Activated B cell treated with CpG ODN at 0.5 μM for 24 hours (primary cell): Measurements from ENCODE around the gene RAB11FIP4. TPM values are rescaled to one million over a fixed set of nuclear protein-coding genes. Genes with fewer than 3 reads are reported as not detected.

Experiments used
- ATAC-seq: fragments of 200-7000 bp; cut with Tn5 transposase; one replicate; pipeline ENCODE4 v1.10.0; 2021; ENCODE audit warnings: low read depth, mild to moderate bottlenecking, moderate library complexity
- CTCF ChIA-PET: fragments of 350-600 bp; sonication (Branson Sonifier 250); formaldehyde crosslinking; loops from one replicate; lab custom pipeline; 2021; ENCODE audit warnings: antibody characterized with exemption; lab: Charles Lee
- POLR2A ChIA-PET: fragments of 350-600 bp; sonication (Branson Sonifier 250); formaldehyde crosslinking; loops from one replicate; lab custom pipeline; 2021; ENCODE audit warnings: antibody characterized with exemption; lab: Charles Lee
- DNase-seq: peaks from one replicate; pipeline ENCODE4 v3.0.0; 2022
- H3K27ac Mint-ChIP-seq: one replicate; pipeline ENCODE4 v1.8.0; 2020; ENCODE audit warnings: mixed read lengths
- H3K27me3 Mint-ChIP-seq: one replicate; pipeline ENCODE4 v1.8.0; 2021; ENCODE audit warnings: mixed read lengths
- H3K36me3 Mint-ChIP-seq: one replicate; pipeline ENCODE4 v1.8.0; 2021; ENCODE audit warnings: low read depth, mixed read lengths
- H3K4me1 Mint-ChIP-seq: one replicate; pipeline ENCODE4 v1.8.0; 2021; ENCODE audit warnings: mixed read lengths
- H3K4me3 Mint-ChIP-seq: one replicate; pipeline ENCODE4 v1.8.0; 2020; ENCODE audit warnings: mild to moderate bottlenecking, mixed read lengths
- H3K9me3 Mint-ChIP-seq: one replicate; pipeline ENCODE4 v1.8.0; 2020; ENCODE audit warnings: mixed read lengths
- intact Hi-C: fragments of 100-400 bp; cut with micrococcal nuclease; formaldehyde crosslinking; loops from one replicate; pipeline ENCODE4 v1.15.1; 2024
- total RNA-seq: library from RNA; stranded (reverse); gene quantifications from 2 replicates; pipeline ENCODE4 v1.2.3, GENCODE V29; 2022
- TF ChIP-seq, protein P1 (sequence below): fragments of 200-600 bp; IDR thresholded peaks from one replicate; pipeline ENCODE4 v1.8.0; 2022; ENCODE audit warnings: antibody characterized with exemption, mild to moderate bottlenecking

RAB11FIP4 gene
- total RNA-seq, 1 donor from 2014 or later: 43.2 TPM

DNA sequence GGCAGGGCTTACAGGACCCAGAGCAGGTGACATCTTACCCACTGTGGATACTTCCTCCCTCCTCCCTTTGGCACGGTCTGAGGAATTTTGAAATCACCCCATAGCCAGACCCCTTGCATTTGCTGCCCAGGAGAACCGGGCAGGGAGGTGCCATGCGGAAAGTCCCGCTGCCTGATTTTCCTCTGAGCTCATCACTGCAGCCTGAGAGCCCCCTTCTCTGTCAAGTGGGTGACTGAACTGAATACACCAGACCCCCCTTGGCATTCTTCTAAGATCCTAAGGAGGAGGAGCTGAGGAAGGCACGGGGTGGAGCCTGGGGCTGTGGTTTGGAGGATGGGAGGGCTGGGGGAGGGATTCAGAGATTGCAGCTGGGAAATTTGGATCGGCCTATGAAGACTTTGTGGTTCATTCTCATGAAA lies 173.4 kb downstream of the RAB11FIP4 start:
- ATAC-seq (no peak), DNase-seq (no peak)
- intact Hi-C loops: loop anchor here (10.0 kb wide), 1 partner anchor 120 kb away; no protein-coding TSS in a partner anchor
- POLR2A ChIA-PET: no interaction called here
- Mint-ChIP-seq H3K4me1 (peaks cover 34% of the 10 kb centered on the region), H3K4me3 (no peak overlapping the region), H3K9me3 (no peaks in the 10 kb centered on the region), H3K36me3 (no peaks in the 10 kb centered on the region), H3K27me3 (peaks cover 1% of the 10 kb centered on the region), H3K27ac (no peak overlapping the region)
- TF ChIP-seq, protein P1, sequence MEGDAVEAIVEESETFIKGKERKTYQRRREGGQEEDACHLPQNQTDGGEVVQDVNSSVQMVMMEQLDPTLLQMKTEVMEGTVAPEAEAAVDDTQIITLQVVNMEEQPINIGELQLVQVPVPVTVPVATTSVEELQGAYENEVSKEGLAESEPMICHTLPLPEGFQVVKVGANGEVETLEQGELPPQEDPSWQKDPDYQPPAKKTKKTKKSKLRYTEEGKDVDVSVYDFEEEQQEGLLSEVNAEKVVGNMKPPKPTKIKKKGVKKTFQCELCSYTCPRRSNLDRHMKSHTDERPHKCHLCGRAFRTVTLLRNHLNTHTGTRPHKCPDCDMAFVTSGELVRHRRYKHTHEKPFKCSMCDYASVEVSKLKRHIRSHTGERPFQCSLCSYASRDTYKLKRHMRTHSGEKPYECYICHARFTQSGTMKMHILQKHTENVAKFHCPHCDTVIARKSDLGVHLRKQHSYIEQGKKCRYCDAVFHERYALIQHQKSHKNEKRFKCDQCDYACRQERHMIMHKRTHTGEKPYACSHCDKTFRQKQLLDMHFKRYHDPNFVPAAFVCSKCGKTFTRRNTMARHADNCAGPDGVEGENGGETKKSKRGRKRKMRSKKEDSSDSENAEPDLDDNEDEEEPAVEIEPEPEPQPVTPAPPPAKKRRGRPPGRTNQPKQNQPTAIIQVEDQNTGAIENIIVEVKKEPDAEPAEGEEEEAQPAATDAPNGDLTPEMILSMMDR: no peak
- CTCF ChIA-PET: interaction anchor here (1.1 kb wide), 1 partner anchor 278 kb away, joined by 4 read pairs; no protein-coding TSS in a partner anchor

DNA sequence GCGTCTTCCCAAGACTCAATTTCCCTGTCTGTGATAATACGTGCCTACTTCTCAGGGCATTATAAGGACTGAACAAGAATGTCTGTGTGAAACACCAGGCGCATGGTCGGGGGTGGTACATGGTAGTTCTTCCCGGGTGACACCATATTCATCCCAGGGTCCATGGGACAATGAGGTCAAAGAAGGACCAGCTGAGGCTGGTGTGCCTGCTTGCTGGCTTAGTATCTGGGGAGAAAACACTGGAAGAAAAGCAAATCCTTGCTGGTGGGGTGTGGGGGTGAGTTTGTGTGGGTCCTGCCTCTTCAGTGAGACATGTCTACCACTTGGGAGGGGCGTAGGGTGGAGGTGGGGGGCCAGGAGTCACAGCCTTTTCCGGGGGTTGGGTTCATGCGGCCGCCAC lies 174.2 kb downstream of the RAB11FIP4 start:
- TF ChIP-seq, protein P1: no peak
- H3K27ac Mint-ChIP-seq: no peak overlapping the region

DNA sequence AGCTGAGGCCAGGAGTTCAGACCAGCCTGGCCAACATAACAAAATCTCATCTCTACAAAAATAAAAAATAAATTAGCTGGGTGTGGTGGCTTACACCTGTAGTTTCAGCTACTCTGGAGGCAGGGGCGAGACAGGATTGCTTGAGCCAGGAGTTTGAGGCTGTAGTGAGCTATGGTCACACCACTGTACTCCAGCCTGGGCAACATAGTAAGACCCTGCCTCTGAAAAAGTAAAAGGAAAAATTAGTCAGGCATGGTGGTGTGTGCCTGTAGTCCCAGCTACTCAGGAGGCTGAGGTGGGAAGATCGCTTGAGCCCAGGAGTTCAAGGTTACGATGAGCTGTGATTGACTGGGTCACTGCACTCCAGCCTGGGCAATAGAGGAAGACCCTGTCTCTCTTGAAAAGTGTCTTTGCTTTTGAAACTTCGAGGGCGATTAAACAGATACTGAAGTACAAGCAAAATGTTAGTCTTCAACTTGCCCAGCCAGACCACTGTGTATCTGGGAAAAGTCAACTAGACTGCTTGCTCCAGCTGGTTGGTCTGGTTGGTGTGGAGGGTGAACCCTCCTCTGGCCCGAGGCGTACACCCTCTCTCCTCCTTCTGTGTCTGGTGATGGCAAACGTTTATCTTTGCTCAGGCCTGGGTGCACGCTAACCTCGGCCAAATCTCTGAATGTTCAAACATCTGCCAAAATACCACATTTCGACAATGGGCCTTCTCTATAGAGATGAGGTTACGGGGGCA lies 174.9 kb downstream of the RAB11FIP4 start:
- Mint-ChIP-seq H3K4me3 (no peak overlapping the region), H3K4me1 (peaks cover 22% of the 10 kb centered on the region), H3K36me3 (no peaks in the 10 kb centered on the region), H3K27ac (no peak overlapping the region), H3K27me3 (peaks cover 1% of the 10 kb centered on the region), H3K9me3 (no peaks in the 10 kb centered on the region)
- CTCF ChIA-PET: interaction anchor here (0.6 to 1.0 kb wide), 2 partner anchors 276 to 634 kb away, joined by 3 read pairs; no protein-coding TSS in a partner anchor
- DNase-seq (no peak), ATAC-seq (no peak)
- TF ChIP-seq, protein P1: no peak
- POLR2A ChIA-PET: interaction anchor here (0.6 kb wide), 1 partner anchor 72 kb away, joined by 4 read pairs; no protein-coding TSS in a partner anchor
- intact Hi-C loops: loop anchor here (10.0 kb wide), 1 partner anchor 118 kb away; no protein-coding TSS in a partner anchor

More for the DNA sequence above, 174.2 kb downstream of the RAB11FIP4 start:
- ChIA-PET POLR2A (interaction anchor here (0.6 kb wide), 1 partner anchor 143 kb away, joined by 5 read pairs; no protein-coding TSS in a partner anchor), CTCF (interaction anchor here (0.6 kb wide), 1 partner anchor 635 kb away, joined by 3 read pairs; no protein-coding TSS in a partner anchor)
- no peak overlapping the region for H3K4me3 Mint-ChIP-seq
- H3K36me3 Mint-ChIP-seq: no peaks in the 10 kb centered on the region
- no peaks in the 10 kb centered on the region for H3K9me3 Mint-ChIP-seq
- peaks cover 30% of the 10 kb centered on the region for H3K4me1 Mint-ChIP-seq
- ATAC-seq (no peak), DNase-seq (no peak)
- H3K27me3 Mint-ChIP-seq: peaks cover 1% of the 10 kb centered on the region
- intact Hi-C loops: loop anchor here (10.0 kb wide), 1 partner anchor 119 kb away; no protein-coding TSS in a partner anchor

DNA sequence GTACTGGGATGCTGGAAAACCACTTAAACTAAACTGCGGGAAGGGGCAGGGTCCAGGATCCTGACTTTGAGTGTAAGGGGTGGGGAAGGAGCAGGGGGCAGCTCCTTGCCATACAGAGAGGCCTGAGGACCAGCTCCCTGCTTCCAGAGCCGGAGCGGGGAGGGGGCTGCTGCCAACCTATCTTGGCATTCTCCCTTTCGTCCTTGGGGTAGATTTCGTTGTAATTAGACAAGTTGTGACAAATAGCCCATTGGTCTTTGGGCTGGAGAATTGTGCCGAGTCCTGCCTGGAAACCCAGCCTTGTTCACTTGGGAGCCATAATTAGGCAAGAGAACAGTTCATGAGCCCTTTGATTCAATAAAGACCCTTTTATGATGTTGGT lies 175.5 kb downstream of the RAB11FIP4 start:
- Mint-ChIP-seq H3K4me1 (peaks cover 17% of the 10 kb centered on the region), H3K36me3 (no peaks in the 10 kb centered on the region), H3K27me3 (peaks cover 1% of the 10 kb centered on the region), H3K9me3 (no peaks in the 10 kb centered on the region), H3K27ac (no peak overlapping the region), H3K4me3 (no peak overlapping the region)
- TF ChIP-seq, protein P1: no peak
- DNase-seq (no peak), ATAC-seq (no peak)
- ChIA-PET POLR2A (no interaction called here), CTCF (interaction anchor here (1.0 kb wide), 1 partner anchor 276 kb away, joined by 3 read pairs; no protein-coding TSS in a partner anchor)
- intact Hi-C loops: loop anchor here (10.0 kb wide), 1 partner anchor 118 kb away; no protein-coding TSS in a partner anchor

DNA sequence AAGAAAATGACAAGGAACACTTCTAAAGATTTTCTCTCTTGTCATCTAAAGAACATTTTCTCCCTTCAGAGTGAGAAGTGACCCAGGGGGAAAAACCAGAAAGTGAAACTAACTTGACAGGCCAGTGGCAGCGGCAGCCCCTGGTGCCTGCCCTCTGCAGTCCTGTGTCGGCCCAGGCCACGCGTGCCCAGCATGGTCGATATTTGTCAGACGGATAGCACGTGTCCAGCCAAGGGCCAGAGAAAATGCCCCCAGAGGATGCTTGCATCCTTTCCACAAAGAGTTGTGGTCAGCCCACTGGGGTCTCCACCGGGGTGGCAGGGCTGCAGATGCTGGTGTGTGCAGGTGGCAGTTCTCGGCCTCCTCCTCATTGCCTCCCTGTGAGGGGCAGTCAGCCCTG lies 176.6 kb downstream of the RAB11FIP4 start:
- ATAC-seq (no peak), DNase-seq (no peak)
- TF ChIP-seq, protein P1: no peak
- Mint-ChIP-seq H3K9me3 (no peaks in the 10 kb centered on the region), H3K36me3 (no peaks in the 10 kb centered on the region), H3K27me3 (peaks cover 1% of the 10 kb centered on the region), H3K27ac (no peak overlapping the region), H3K4me1 (peaks cover 12% of the 10 kb centered on the region), H3K4me3 (peak overlapping the region; percentile 41)
- ChIA-PET CTCF (no interaction called here), POLR2A (no interaction called here)
- intact Hi-C loops: loop anchor here (10.0 kb wide), 1 partner anchor 117 kb away; no protein-coding TSS in a partner anchor
